Cardiac ventricle fibroblast (primary cell): ENCODE data around the gene NTM. TPM values are rescaled to one million over a fixed set of nuclear protein-coding genes. Genes with fewer than 3 reads are reported as not detected.

ENCODE experiments used
- total RNA-seq: library from RNA; depleted of rRNA; stranded (reverse); fragments of >200 nt; gene quantifications from 2 replicates; pipeline ENCODE4 v1.2.3, GENCODE V29; 2015

The NTM gene
- total RNA-seq = 1.1 and 3.9 TPM in 2 replicates

DNA sequence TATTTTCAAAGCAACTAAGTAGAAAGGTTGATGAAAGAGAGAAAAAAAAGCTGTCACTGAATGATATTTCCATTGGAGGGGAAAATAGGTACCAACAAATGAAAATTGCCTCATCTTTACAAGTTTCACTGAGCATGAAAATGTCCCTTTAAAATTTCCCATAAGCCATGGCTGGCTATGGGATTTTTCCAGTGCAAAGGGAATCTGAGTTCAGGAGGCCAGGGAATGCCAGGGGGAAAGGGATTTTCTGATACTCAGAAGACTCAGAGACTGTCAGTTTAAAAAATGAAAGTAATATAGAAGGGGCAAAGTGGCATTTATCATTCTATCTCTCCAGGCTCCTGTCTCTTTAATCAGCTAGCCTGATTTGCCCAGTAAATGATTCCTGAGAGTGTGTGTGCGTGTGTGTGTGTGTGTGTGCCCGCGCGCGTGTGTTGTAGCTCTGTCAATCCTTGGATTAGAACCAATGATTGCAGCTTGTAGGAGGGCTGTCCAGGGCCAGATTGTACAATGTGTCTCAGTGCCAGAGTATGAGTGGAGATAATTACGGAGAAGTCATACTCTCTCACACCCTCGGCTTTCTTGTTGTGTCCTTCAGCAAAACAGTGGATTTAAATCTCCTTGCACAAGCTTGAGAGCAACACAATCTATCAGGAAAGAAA, at the start of gene NTM:
Gene NTM, plus strand, starts transcription at position 526 of the 662 bp plus-strand sequence.

